HepG2 (cell line): ENCODE results near the gene ZFYVE28. TPM values are rescaled to one million over a fixed set of nuclear protein-coding genes. Genes with fewer than 3 reads are reported as not detected.

Experiments used
- ATAC-seq: fragments of 200-7000 bp; cut with Tn5 transposase; 3 replicates; pipeline ENCODE4 v1.9.1; 2020; ENCODE audit warnings: mild to moderate bottlenecking, moderate library complexity
- BruUV-seq: library from RNA; stranded (reverse); fragments of 400-500 nt; replicated peaks from 2 replicates; lab custom pipeline; 2021; lab: Mats Ljungman, UMichigan
- CTCF ChIA-PET: fragments of 300-600 bp; formaldehyde crosslinking; extraction: SDS; loops from one replicate; lab custom pipeline; 2021; ENCODE audit warnings: low total read pairs, inconsistent platforms, low intra/inter-chr PET ratio; lab: Yijun Ruan, JAX
- POLR2A ChIA-PET: fragments of 350-600 bp; sonication (Branson Sonifier 250); formaldehyde crosslinking; loops from one replicate; lab custom pipeline; 2020; ENCODE audit warnings: antibody characterized with exemption, inconsistent platforms; lab: Yijun Ruan, JAX
- DNase-seq: peaks from one replicate; pipeline ENCODE4 v3.0.0-alpha.2; 2015; ENCODE audit warnings: low spot score
- FAIRE-seq: peaks from 3 replicates; lab custom pipeline; 2011; peaks lifted over from hg19 to GRCh38; lab: Jason Lieb, UNC
- H2AFZ ChIP-seq: one replicate; pipeline ENCODE4 v1.6.1; 2011; ENCODE audit warnings: low read length, inconsistent platforms
- H3K27ac ChIP-seq: fragments of 300-600 bp; 3 replicates; pipeline ENCODE4 v1.8.0; 2011; ENCODE audit warnings: mixed run types, mild to moderate bottlenecking, mixed read lengths, low read length, inconsistent platforms; ENCODE audit not compliant: insufficient read depth; ENCODE audit errors: extremely low read length
- H3K27me3 ChIP-seq, 2 experiments: fragments of 200-600 bp in 1 of 2; 2 replicates in 1 of 2; 3 replicates in 1 of 2; pipeline versions ENCODE4 v1.6.0 to v1.8.0; 2011; ENCODE audit warnings: low read length in 2 of 2, mild to moderate bottlenecking in 2 of 2, moderate library complexity in 2 of 2, inconsistent platforms in 1 of 2; ENCODE audit not compliant: insufficient read depth in 2 of 2, control insufficient read depth in 1 of 2
- H3K36me3 ChIP-seq, 2 experiments: fragments of 200-600 bp in 1 of 2; replicated peaks in 1 of 2; 2 replicates in 1 of 2; 3 replicates in 1 of 2; pipeline versions ENCODE4 v1.5.1 to v1.8.0; 2011; ENCODE audit warnings: low read length in 2 of 2, inconsistent platforms in 1 of 2; ENCODE audit not compliant: insufficient read depth in 2 of 2, control insufficient read depth in 1 of 2
- H3K4me1 ChIP-seq: 2 replicates; pipeline ENCODE4 v1.5.1; 2012; ENCODE audit warnings: low read length, inconsistent platforms; ENCODE audit not compliant: insufficient read depth
- H3K4me2 ChIP-seq: 2 replicates; pipeline ENCODE4 v1.6.0; 2011; ENCODE audit warnings: low read depth, low read length, inconsistent platforms
- H3K4me3 ChIP-seq, 3 experiments: fragments of 200-600 bp in 1 of 3; sonication (generic), shearing (Covaris generic) in 1 of 3; replicated peaks in 1 of 3; 2 replicates each; pipeline ENCODE4 v1.5.1; 2011 to 2016; ENCODE audit warnings: low read length in 3 of 3, inconsistent platforms in 2 of 3, low read depth in 2 of 3, mild to moderate bottlenecking in 2 of 3, control low read depth in 1 of 3, mixed read lengths in 1 of 3; ENCODE audit not compliant: insufficient read depth in 1 of 3
- H3K79me2 ChIP-seq: one replicate; pipeline ENCODE4 v1.6.1; 2011; ENCODE audit warnings: low read length, inconsistent platforms; ENCODE audit not compliant: insufficient read depth
- H3K9ac ChIP-seq: 2 replicates; pipeline ENCODE4 v1.6.0; 2011; ENCODE audit warnings: mild to moderate bottlenecking, low read depth, low read length, inconsistent platforms; ENCODE audit not compliant: insufficient read depth
- H3K9me3 ChIP-seq: 2 replicates; pipeline ENCODE4 v1.5.1; 2012; ENCODE audit warnings: mild to moderate bottlenecking, low read length
- H4K20me1 ChIP-seq: 2 replicates; pipeline ENCODE4 v1.6.0; 2011; ENCODE audit warnings: inconsistent platforms, mild to moderate bottlenecking, low read length, moderate library complexity; ENCODE audit not compliant: insufficient read depth
- FOXO1 ChIP-seq: sonication (generic); formaldehyde crosslinking; IDR thresholded peaks from 2 replicates; pipeline ENCODE4 v1.4.0; 2020; ENCODE audit warnings: missing genetic modification reagents
- JUND ChIP-seq: sonication (generic); formaldehyde crosslinking; IDR thresholded peaks from 2 replicates; pipeline ENCODE4 v1.8.0; 2022; ENCODE audit warnings: mild to moderate bottlenecking, missing genetic modification reagents
- MIXL1 ChIP-seq: IDR thresholded peaks from 2 replicates; pipeline ENCODE4 v1.6.1; 2016
- NFE2L1 ChIP-seq: sonication (generic); formaldehyde crosslinking; IDR thresholded peaks from 2 replicates; pipeline ENCODE4 v1.4.0; 2020; ENCODE audit warnings: missing genetic modification reagents, mild to moderate bottlenecking, borderline replicate concordance
- ZKSCAN1 ChIP-seq: fragments of 150-350 bp; IDR thresholded peaks from 2 replicates; pipeline ENCODE4 v1.6.1; 2014; ENCODE audit warnings: low read length
- ZNF20 ChIP-seq: sonication (generic); formaldehyde crosslinking; IDR thresholded peaks from 2 replicates; pipeline ENCODE4 v1.4.0; 2020; ENCODE audit warnings: mild to moderate bottlenecking, moderate library complexity, missing genetic modification reagents
- ZNF232 ChIP-seq: sonication (generic); formaldehyde crosslinking; IDR thresholded peaks from 2 replicates; pipeline ENCODE4 v1.4.0; 2020; ENCODE audit warnings: missing genetic modification reagents, borderline replicate concordance
- ZNF468 ChIP-seq: sonication (generic); formaldehyde crosslinking; IDR thresholded peaks from 2 replicates; pipeline ENCODE4 v1.8.0; 2022; ENCODE audit warnings: mild to moderate bottlenecking, moderate library complexity, missing genetic modification reagents
- WGBS: methylation state at CpG from one replicate; pipeline ENCODE4 v1.1.6; 2017; ENCODE audit warnings: low lambda C conversion rate; 5-methylcytosine and 5-hydroxymethylcytosine counted together
- in situ Hi-C: cut with HindIII; loops from 2 replicates; pipeline ENCODE4 v1.10.0; 2017; ENCODE audit warnings: low pct_unique_long_range_greater_than_20kb; ENCODE audit not compliant: extremely low pct_ligation_motif_present
- intact Hi-C: fragments of 100-400 bp; cut with micrococcal nuclease; formaldehyde crosslinking; loops from one replicate; pipeline ENCODE4 v1.10.0; 2022; ENCODE audit not compliant: unreplicated experiment
- polyA plus RNA-seq, 8 experiments: library from polyadenylated mRNA; depleted of rRNA in 3 of 8; stranded (reverse) in 7 of 8; unstranded in 1 of 8; fragments of >200 nt; fragmentation: Illumina TruSeq in 4 of 8; extraction: Trizol in 4 of 8; gene quantifications; 2 replicates each; pipeline versions ENCODE4 v1.2.1 to v1.2.3, GENCODE V29; 2011 to 2016; ENCODE audit warnings: low read depth in 4 of 8, missing spikeins in 1 of 8, mixed read lengths in 1 of 8; ENCODE audit not compliant: insufficient read depth in 1 of 8
- total RNA-seq, 5 experiments: library from RNA; depleted of rRNA; stranded (reverse); fragments of >200 nt; fragmentation: Illumina TruSeq; extraction: Trizol; gene quantifications; 2 replicates each; pipeline ENCODE4 v1.2.3, GENCODE V29; 2016; ENCODE audit warnings: low read depth in 1 of 5

Gene ZFYVE28
- total and polyA plus RNA-seq, 2 of the 13 experiments (the other 11 are each of a cell fraction or from before 2014, with no cell fraction given) = 0.12 to 0.22 TPM

DNA sequence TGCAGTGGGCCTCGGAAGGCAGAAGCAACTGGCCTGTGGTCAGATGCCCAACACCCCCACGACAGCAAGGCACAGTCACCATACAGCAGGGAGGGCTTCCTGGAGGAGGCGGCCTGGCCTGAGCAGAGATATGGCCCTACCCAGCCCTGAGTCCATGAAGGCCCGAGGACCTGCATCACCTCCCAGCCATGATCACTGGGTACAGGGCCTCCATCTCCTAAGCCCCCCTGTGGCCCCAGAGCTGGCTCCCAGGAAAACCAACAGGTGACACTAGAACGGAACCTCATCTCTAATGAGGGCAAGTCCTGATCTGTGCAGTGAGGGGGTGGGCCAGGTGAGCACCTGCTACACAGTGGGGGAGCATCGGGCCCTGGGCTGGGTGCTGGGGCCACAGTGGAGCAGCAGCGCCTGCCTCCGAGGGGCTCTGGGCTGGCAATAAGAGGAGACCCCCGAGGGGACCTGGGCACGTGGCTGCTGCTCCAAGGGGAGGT is 130.3 kb downstream of the ZFYVE28 start:
- H3K27me3 ChIP-seq = peaks cover 4 to 60% of the 10 kb centered on the region in 2 experiments; a peak in 4 of 5 replicates
- no peak overlapping the region for H3K4me2 ChIP-seq
- H3K9ac ChIP-seq = no peak overlapping the region
- WGBS = 50% methylated on average over 5 of the region's 10 CpGs
- ChIA-PET POLR2A (no interaction called here), CTCF (no interaction called here)
- no peaks in the 10 kb centered on the region for H3K79me2 ChIP-seq
- intact Hi-C loops = no loop called here
- no peak for DNase-seq
- H3K27ac ChIP-seq = no peak overlapping the region
- BruUV-seq = no TSS peak
- TF ChIP-seq ZNF468 (CRISPR knock-in tag) (no peak), ZKSCAN1 (no peak), FOXO1 (CRISPR knock-in tag) (no peak), ZNF20 (CRISPR knock-in tag) (no peak), ZNF232 (CRISPR knock-in tag) (no peak), JUND (CRISPR knock-in tag) (no peak), NFE2L1 (CRISPR knock-in tag) (no peak)
- TF ChIP-seq, all 625 proteins: peak for 0
- in situ Hi-C loops = no loop called here
- H2AFZ ChIP-seq = no peak overlapping the region
- H3K4me3 ChIP-seq = no peak overlapping the region
- FAIRE-seq (no peak), ATAC-seq (no peak)
- H3K4me1 ChIP-seq = no peaks in the 10 kb centered on the region
- H3K36me3 ChIP-seq = no peaks in the 10 kb centered on the region
- no peaks in the 10 kb centered on the region for H4K20me1 ChIP-seq
- no peaks in the 10 kb centered on the region for H3K9me3 ChIP-seq

DNA sequence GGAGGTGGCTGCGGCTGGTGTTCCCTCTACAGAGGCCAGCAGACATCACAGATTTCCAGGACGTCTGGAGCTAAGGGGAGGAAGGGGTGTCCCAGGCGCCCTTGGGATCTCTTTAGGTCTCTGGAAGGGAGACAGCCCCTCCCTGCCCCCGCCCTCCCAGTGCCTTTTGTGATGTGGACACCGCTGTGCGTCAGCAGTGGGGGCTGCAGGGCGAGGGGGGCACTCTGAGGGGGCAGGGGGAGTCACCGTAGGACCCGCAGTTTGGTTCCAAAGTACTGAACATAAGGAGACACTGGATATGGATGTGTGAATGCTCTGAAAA is 130.9 kb downstream of the ZFYVE28 start:
- FAIRE-seq (no peak), DNase-seq (no peak), ATAC-seq (no peak)
- no peaks in the 10 kb centered on the region for H3K36me3 ChIP-seq
- no peak overlapping the region for H3K4me2 ChIP-seq
- no peaks in the 10 kb centered on the region for H3K4me1 ChIP-seq
- no peak overlapping the region for H2AFZ ChIP-seq
- H3K9me3 ChIP-seq = no peaks in the 10 kb centered on the region
- intact Hi-C loops (no loop called here), in situ Hi-C loops (no loop called here)
- no peaks in the 10 kb centered on the region for H4K20me1 ChIP-seq
- ChIA-PET POLR2A (no interaction called here), CTCF (no interaction called here)
- 22% methylated on average over 6 of the region's 9 CpGs for WGBS
- peaks cover 4 to 55% of the 10 kb centered on the region in 2 experiments; a peak in 4 of 5 replicates for H3K27me3 ChIP-seq
- H3K79me2 ChIP-seq = no peaks in the 10 kb centered on the region
- BruUV-seq = no TSS peak
- no peak overlapping the region for H3K9ac ChIP-seq
- TF ChIP-seq MIXL1 (CRISPR knock-in tag) = no peak
- no peak overlapping the region for H3K4me3 ChIP-seq
- no peak overlapping the region for H3K27ac ChIP-seq
